Neural crest cell (in vitro differentiated cells): Measurements from ENCODE around the gene ARHGEF7. TPM values are rescaled to one million over a fixed set of nuclear protein-coding genes. Genes with fewer than 3 reads are reported as not detected.

Experiments
- DNase-seq: peaks from one replicate; pipeline ENCODE4 v3.0.0; 2021; ENCODE audit warnings: low read depth, mixed read lengths, low spot score
- H3K27ac Mint-ChIP-seq: one replicate; pipeline ENCODE4 v1.8.0; 2021; ENCODE audit warnings: mild to moderate bottlenecking, mixed read lengths; ENCODE audit not compliant: unreplicated experiment
- H3K27me3 Mint-ChIP-seq: 2 replicates; pipeline ENCODE4 v1.8.0; 2021; ENCODE audit warnings: low read depth, mild to moderate bottlenecking, mixed read lengths
- H3K36me3 Mint-ChIP-seq: 2 replicates; pipeline ENCODE4 v1.8.0; 2021; ENCODE audit warnings: low read depth, mild to moderate bottlenecking, mixed read lengths
- H3K4me1 Mint-ChIP-seq: 2 replicates; pipeline ENCODE4 v1.8.0; 2021; ENCODE audit warnings: mixed read lengths
- H3K4me3 Mint-ChIP-seq: one replicate; pipeline ENCODE4 v1.8.0; 2021; ENCODE audit warnings: mild to moderate bottlenecking, mixed read lengths
- H3K9me3 Mint-ChIP-seq: 2 replicates; pipeline ENCODE4 v1.8.0; 2021; ENCODE audit warnings: mixed read lengths
- total RNA-seq: library from RNA; stranded (reverse); gene quantifications from 2 replicates; pipeline ENCODE4 v1.2.1, GENCODE V29; 2021
- TF ChIP-seq, protein P1 (sequence below): fragments of 200-600 bp; sonication (generic); conservative IDR thresholded peaks from 2 replicates; pipeline ENCODE4 v1.5.0; 2021; ENCODE audit warnings: antibody characterized with exemption, mild to moderate bottlenecking

The ARHGEF7 gene
- total RNA-seq, 1 donor from 2014 or later: 77.3 TPM

GRCh38 chr13:111328574-111329410, 213.7 kb downstream of the ARHGEF7 start:
- Mint-ChIP-seq H3K27me3 (no peaks in the 10 kb centered on the region), H3K4me1 (no peaks in the 10 kb centered on the region), H3K4me3 (no peak overlapping the region), H3K27ac (no peak overlapping the region), H3K9me3 (no peaks in the 10 kb centered on the region), H3K36me3 (no peaks in the 10 kb centered on the region)
- no peak for DNase-seq
- TF ChIP-seq, protein P1, sequence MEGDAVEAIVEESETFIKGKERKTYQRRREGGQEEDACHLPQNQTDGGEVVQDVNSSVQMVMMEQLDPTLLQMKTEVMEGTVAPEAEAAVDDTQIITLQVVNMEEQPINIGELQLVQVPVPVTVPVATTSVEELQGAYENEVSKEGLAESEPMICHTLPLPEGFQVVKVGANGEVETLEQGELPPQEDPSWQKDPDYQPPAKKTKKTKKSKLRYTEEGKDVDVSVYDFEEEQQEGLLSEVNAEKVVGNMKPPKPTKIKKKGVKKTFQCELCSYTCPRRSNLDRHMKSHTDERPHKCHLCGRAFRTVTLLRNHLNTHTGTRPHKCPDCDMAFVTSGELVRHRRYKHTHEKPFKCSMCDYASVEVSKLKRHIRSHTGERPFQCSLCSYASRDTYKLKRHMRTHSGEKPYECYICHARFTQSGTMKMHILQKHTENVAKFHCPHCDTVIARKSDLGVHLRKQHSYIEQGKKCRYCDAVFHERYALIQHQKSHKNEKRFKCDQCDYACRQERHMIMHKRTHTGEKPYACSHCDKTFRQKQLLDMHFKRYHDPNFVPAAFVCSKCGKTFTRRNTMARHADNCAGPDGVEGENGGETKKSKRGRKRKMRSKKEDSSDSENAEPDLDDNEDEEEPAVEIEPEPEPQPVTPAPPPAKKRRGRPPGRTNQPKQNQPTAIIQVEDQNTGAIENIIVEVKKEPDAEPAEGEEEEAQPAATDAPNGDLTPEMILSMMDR: no peak

- Mint-ChIP-seq H3K4me3 (no peak overlapping the region), H3K4me1 (no peaks in the 10 kb centered on the region), H3K9me3 (peaks cover 3% of the 10 kb centered on the region)
Measured at GRCh38 chr13:111329641-111330040, 214.5 kb downstream of the ARHGEF7 start.

GRCh38 chr13:111330066-111330610, 215.0 kb downstream of the ARHGEF7 start:
- H3K27me3 Mint-ChIP-seq: no peaks in the 10 kb centered on the region
- H3K27ac Mint-ChIP-seq: no peak overlapping the region
- H3K9me3 Mint-ChIP-seq: peaks cover 3% of the 10 kb centered on the region
- H3K4me3 Mint-ChIP-seq: no peak overlapping the region
- H3K4me1 Mint-ChIP-seq: no peaks in the 10 kb centered on the region
- DNase-seq: no peak
- TF ChIP-seq, protein P1: no peak
- H3K36me3 Mint-ChIP-seq: peaks cover 3% of the 10 kb centered on the region

More at GRCh38 chr13:111329641-111330040, 214.5 kb downstream of the ARHGEF7 start:
- Mint-ChIP-seq H3K36me3 (peaks cover 3% of the 10 kb centered on the region), H3K27me3 (no peaks in the 10 kb centered on the region), H3K27ac (no peak overlapping the region)
- TF ChIP-seq, protein P1: no peak
- no peak for DNase-seq

DNA sequence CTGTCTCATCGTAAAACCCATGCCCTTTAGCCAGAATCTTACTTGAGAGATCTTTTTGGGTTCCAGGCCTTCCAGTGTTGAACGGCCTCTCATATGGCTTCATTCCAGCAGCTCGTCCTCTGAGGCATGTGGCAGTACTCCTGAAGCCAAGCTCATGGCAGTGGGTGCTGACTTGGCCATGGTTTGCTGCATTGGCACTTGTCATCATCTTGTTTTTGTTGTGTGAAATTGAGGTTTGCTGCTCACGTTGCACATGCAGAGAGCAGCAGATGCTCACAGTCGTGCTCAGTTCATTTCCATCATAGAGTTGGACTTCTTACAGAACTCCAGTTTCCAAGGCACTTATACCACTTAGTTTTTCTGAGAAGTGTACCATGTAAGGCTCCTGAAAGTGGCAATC, 220.2 kb downstream of the ARHGEF7 start:
- Mint-ChIP-seq H3K27ac (no peak overlapping the region), H3K4me1 (no peaks in the 10 kb centered on the region), H3K4me3 (no peak overlapping the region), H3K27me3 (no peaks in the 10 kb centered on the region), H3K36me3 (peaks cover 3% of the 10 kb centered on the region), H3K9me3 (peaks cover 3% of the 10 kb centered on the region)
- no peak for DNase-seq
- TF ChIP-seq, protein P1: no peak

DNA sequence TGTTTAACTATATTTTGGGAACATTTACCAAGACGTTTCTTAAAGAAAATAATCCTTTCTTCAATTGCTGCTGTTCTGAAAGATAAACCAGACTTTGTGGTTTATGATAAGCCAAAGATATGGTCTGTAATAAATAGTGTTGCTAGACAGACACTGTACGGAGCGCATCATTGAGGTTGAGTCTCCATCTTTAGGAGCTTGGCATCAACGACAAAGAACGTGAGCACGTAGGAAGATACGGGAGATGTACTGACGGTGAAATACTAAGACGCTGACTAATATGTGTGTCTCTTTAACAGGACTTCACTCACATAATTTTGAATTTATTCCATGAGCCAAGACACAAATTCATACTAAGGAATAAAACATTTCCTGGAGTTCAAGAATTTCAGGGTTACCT, 221.6 kb downstream of the ARHGEF7 start:
- no peaks in the 10 kb centered on the region for H3K27me3 Mint-ChIP-seq
- DNase-seq: no peak
- H3K9me3 Mint-ChIP-seq: peaks cover 3% of the 10 kb centered on the region
- no peaks in the 10 kb centered on the region for H3K4me1 Mint-ChIP-seq
- TF ChIP-seq, protein P1: no peak
- peaks cover 3% of the 10 kb centered on the region for H3K36me3 Mint-ChIP-seq
- no peak overlapping the region for H3K4me3 Mint-ChIP-seq
- no peak overlapping the region for H3K27ac Mint-ChIP-seq
